Mesothelial cell of epicardium (in vitro differentiated cells): ENCODE measurements around the gene GABPB1. TPM values are rescaled to one million over a fixed set of nuclear protein-coding genes. Genes with fewer than 3 reads are reported as not detected.

Source experiments
- DNase-seq, 2 experiments: peaks; one replicate each; pipeline ENCODE4 v3.0.0; 2021; ENCODE audit warnings: low spot score in 2 of 2; ENCODE audit not compliant: unreplicated experiment in 2 of 2
- H3K27ac Mint-ChIP-seq: 2 replicates; pipeline ENCODE4 v1.8.0; 2021; ENCODE audit warnings: mixed read lengths
- H3K27me3 Mint-ChIP-seq: 2 replicates; pipeline ENCODE4 v1.8.0; 2021; ENCODE audit warnings: low read depth, mixed read lengths
- H3K36me3 Mint-ChIP-seq: 2 replicates; pipeline ENCODE4 v1.8.0; 2021; ENCODE audit warnings: mixed read lengths
- H3K4me1 Mint-ChIP-seq: 2 replicates; pipeline ENCODE4 v1.8.0; 2021; ENCODE audit warnings: mixed read lengths
- H3K4me3 Mint-ChIP-seq: 2 replicates; pipeline ENCODE4 v1.8.0; 2021; ENCODE audit warnings: mild to moderate bottlenecking, moderate library complexity, mixed read lengths
- H3K9me3 Mint-ChIP-seq: 2 replicates; pipeline ENCODE4 v1.8.0; 2021; ENCODE audit warnings: mixed read lengths
- total RNA-seq: library from RNA; stranded (reverse); gene quantifications from 3 replicates; pipeline ENCODE4 v1.2.1, GENCODE V29; 2021
- TF ChIP-seq, protein P1 (sequence below): fragments of 200-600 bp; sonication (generic); IDR thresholded peaks from one replicate; pipeline ENCODE4 v1.5.0; 2021; ENCODE audit warnings: antibody characterized with exemption; ENCODE audit not compliant: unreplicated experiment

Gene GABPB1
- total RNA-seq, 1 donor from 2014 or later, result 24.0 TPM

DNA sequence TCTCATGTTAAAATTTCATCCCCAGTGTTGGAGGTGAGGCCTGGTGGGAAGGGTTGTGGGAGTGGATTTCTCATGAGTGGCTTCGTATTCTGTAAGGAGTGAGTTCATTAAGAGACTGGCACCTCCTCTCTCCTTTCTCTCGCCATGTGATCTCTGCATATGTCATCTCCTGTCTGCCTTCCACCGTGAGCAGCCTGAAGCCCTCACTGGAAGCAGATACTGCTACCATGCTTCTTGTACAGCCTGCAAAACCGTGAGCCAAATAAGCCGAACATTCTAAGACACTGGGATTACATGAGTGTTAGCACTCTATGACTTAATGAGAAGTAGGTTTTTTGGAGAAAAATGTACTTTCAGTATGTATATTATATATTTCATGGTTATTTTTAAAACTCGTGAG lies 6.8 kb upstream of the GABPB1 start:
- Mint-ChIP-seq H3K27ac (no peak overlapping the region), H3K36me3 (peaks cover 38% of the 10 kb centered on the region), H3K4me3 (no peak overlapping the region), H3K4me1 (peaks cover 8% of the 10 kb centered on the region), H3K9me3 (no peaks in the 10 kb centered on the region), H3K27me3 (no peaks in the 10 kb centered on the region)
- DNase-seq, result no peak
- TF ChIP-seq, protein P1, sequence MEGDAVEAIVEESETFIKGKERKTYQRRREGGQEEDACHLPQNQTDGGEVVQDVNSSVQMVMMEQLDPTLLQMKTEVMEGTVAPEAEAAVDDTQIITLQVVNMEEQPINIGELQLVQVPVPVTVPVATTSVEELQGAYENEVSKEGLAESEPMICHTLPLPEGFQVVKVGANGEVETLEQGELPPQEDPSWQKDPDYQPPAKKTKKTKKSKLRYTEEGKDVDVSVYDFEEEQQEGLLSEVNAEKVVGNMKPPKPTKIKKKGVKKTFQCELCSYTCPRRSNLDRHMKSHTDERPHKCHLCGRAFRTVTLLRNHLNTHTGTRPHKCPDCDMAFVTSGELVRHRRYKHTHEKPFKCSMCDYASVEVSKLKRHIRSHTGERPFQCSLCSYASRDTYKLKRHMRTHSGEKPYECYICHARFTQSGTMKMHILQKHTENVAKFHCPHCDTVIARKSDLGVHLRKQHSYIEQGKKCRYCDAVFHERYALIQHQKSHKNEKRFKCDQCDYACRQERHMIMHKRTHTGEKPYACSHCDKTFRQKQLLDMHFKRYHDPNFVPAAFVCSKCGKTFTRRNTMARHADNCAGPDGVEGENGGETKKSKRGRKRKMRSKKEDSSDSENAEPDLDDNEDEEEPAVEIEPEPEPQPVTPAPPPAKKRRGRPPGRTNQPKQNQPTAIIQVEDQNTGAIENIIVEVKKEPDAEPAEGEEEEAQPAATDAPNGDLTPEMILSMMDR, result no peak

DNA sequence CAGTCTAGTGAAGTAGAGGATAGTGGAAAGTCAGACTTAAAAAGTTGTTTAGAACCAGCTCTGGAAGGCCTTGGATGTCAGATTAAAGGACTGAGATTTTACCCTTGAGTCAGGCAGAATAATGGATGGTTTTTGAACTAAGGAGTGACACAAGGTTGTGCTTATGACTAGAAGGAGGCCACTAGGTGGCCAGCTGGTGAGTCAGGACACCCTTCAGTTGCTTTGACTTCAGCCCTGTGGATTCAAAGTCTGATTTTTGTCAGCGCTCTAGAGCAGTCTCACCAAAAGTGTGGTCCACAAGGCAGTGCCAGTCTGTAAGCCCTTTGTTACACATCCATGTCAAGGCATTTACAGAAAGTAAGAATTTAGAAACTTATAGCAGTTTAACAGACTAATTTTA lies 3.8 kb upstream of the GABPB1 start:
- H3K9me3 Mint-ChIP-seq, result no peaks in the 10 kb centered on the region
- TF ChIP-seq, protein P1, result peak; percentile 17
- no peak overlapping the region for H3K27ac Mint-ChIP-seq
- H3K27me3 Mint-ChIP-seq, result no peaks in the 10 kb centered on the region
- H3K4me1 Mint-ChIP-seq, result peaks cover 21% of the 10 kb centered on the region
- DNase-seq, result no peak
- peaks cover 38% of the 10 kb centered on the region for H3K36me3 Mint-ChIP-seq
- H3K4me3 Mint-ChIP-seq, result no peak overlapping the region

DNA sequence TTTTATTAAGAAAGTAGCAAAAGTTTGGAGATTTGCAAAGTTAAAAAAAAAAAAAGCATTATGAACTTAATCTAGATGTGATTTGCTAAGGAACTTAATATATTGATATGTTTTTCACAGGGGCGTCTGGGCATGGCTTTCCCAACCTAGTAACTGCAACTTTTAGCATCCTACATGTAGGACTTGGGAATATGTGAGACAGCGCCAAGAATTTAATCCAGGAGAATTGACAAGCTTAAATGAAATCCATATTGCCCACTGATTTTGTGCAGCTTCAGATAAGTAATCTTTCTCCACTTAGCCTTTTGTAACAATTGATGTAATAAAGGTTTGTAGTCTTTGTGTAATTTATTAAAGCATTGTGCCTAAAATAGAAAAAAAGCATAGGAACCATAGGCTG lies 982 bp upstream of the GABPB1 start:
- peak overlapping the region; percentile 95 for H3K4me3 Mint-ChIP-seq
- peaks cover 40% of the 10 kb centered on the region for H3K4me1 Mint-ChIP-seq
- peaks cover 22% of the 10 kb centered on the region for H3K36me3 Mint-ChIP-seq
- TF ChIP-seq, protein P1, result no peak
- H3K9me3 Mint-ChIP-seq, result no peaks in the 10 kb centered on the region
- no peaks in the 10 kb centered on the region for H3K27me3 Mint-ChIP-seq
- H3K27ac Mint-ChIP-seq, result peak overlapping the region; percentile 100
- no peak for DNase-seq

DNA sequence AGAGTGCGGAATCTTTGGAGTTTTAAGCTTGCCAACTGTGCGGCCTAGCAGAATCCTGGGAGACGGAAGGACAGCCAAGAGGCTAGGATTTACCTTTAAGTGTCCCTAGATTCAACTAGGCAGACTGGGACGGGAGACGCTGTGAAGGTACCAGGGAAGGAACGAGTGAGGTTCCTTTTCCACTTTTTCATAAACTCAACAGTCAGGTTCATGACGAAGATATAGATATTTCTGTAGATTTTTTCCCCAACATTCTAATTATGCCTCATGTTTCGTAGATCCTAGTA lies 564 bp upstream of the GABPB1 start:
- TF ChIP-seq, protein P1, result no peak
- no peak for DNase-seq
- peak overlapping the region; percentile 95 for H3K4me3 Mint-ChIP-seq
- H3K4me1 Mint-ChIP-seq, result peaks cover 44% of the 10 kb centered on the region
- no peaks in the 10 kb centered on the region for H3K27me3 Mint-ChIP-seq
- peak overlapping the region; percentile 100 for H3K27ac Mint-ChIP-seq
- no peaks in the 10 kb centered on the region for H3K9me3 Mint-ChIP-seq
- H3K36me3 Mint-ChIP-seq, result peaks cover 19% of the 10 kb centered on the region

DNA sequence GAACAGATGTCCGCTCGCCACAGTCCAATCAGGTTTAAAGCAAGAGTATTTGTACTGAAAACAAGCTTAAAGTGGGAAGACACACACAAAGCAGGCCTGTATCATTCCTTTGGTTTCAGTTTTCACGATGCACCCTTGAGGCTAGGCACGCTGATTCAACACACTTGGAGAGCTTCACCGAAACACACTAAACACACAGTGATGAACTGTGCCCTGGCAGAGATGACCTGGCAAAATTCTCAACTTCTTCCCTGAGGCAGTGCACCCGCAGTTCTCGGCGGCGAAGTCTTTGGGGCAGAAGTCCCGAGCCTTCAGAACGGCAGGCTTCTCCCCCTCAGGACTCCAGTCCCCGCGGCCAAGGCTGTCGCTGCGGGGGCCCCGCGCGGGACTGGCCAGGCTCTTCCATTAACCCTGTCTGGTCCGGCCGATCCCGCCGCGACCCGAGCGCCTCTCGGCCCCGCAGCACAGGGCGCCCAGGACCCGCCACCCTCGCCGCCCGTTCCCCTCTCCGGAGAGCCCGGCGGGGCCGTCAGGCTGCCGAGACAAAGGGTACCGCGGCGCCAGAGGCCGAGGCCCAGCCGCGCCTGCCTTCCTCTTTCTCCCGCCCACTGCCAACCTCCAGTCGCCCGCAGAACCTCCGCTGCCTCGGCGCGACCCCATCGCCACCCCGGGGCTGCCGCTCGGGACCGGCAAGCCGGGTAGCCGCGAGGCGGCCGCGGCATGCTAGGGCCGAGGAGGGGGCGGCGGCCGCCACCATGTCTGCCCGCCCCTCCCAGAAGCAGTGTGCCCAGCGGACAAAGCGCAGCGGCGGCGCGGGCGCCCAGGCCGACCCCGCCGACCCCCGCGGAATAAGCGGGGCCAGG lies 792 bp downstream of the GABPB1 start:
- peaks cover 54% of the 10 kb centered on the region for H3K4me1 Mint-ChIP-seq
- H3K4me3 Mint-ChIP-seq, result peak overlapping the region; percentile 95
- H3K36me3 Mint-ChIP-seq, result peaks cover 13% of the 10 kb centered on the region
- no peaks in the 10 kb centered on the region for H3K9me3 Mint-ChIP-seq
- peak; percentile 34 to 66 for DNase-seq
- no peaks in the 10 kb centered on the region for H3K27me3 Mint-ChIP-seq
- TF ChIP-seq, protein P1, result no peak
- peak overlapping the region; percentile 100 for H3K27ac Mint-ChIP-seq
